ENCODE results near the gene HSBP1L1.

The HSBP1L1 gene

DNA sequence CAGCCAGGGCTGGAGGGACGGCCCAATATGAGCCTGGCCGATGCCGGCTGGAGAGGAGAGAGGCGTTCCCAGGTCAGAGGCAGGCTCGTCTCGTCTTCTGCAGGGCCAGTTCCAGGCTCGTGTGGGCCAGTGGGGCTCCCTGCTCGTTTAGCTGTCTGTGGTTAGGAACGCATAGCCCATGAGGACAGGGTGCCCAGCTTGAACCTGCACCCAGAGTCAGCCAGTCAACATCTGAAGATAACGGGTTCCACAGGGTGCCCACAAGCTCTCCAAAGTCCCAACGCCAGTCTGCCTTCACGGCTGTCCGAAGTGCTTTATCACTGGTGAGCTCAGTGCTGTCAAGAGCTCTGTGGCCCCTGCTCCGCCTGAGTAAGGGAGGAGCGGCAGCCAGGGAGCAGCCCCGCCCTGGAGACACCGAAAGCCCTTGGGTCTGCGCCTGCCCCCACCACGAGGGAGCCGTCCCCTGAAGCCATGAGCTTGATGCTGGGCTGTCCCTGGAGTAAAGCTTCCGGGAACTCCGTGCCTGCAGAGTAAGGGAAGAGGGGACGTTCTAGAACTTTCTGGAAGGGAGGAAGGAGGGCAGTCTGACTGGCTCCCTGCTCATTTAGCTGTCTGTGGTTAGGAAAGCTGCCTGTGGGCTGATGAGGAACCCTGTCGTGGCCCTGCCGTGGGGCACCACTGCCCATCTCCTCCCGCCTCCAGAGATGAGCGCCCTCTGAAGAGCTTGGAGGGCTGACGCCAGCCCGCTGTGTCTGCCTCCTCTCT, 2.7 kb upstream of the HSBP1L1 start:
- Histone ChIP-seq H3K9me3 (ENCODE audit: control insufficient read depth, low read length) (no peaks in the 10 kb centered on the region), H3K27me3 (replicated peaks; ENCODE audit: control insufficient read depth, insufficient read depth, low read length, poor library complexity, severe bottlenecking) (no peaks in the 10 kb centered on the region), H3K36me3 (ENCODE audit: control insufficient read depth, insufficient read depth, low read length) (no peaks in the 10 kb centered on the region), H3K4me1 (ENCODE audit: control insufficient read depth, insufficient read depth, low read length, poor library complexity, severe bottlenecking) (peaks cover 3% of the 10 kb centered on the region), H3K4me3 (ENCODE audit: insufficient read depth, low read depth, low read length, poor library complexity, severe bottlenecking) (no peak overlapping the region), H3K27ac (ENCODE audit: insufficient read depth, low read length, poor library complexity, severe bottlenecking) (no peak overlapping the region)
- no peak for DNase-seq

DNA sequence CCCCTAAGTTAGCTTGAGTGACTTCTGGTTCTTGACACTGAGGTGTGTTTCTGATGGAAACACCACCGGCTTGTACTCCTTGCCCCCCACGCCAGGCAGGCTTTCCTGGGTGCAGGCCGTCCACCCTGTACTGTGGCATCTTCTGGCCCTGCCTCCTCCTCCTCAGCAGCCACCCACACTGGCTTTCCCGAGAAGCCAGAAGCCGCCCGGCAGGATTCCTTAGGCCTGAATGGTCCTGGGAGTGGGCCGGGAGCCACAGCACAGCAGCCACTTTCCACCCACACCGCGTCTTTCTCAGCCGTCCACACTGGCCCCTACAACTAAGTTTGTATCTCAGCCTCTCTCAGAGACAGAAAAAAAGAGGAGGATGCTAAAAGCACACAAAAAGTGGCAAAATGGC, 2.1 kb upstream of the HSBP1L1 start:
- H3K4me3 ChIP-seq (ENCODE audit: insufficient read depth, low read depth, low read length, poor library complexity, severe bottlenecking), result no peak overlapping the region
- no peaks in the 10 kb centered on the region for H3K27me3 ChIP-seq (replicated peaks; ENCODE audit: control insufficient read depth, insufficient read depth, low read length, poor library complexity, severe bottlenecking)
- DNase-seq, result no peak
- H3K9me3 ChIP-seq (ENCODE audit: control insufficient read depth, low read length), result no peaks in the 10 kb centered on the region
- no peak overlapping the region for H3K27ac ChIP-seq (ENCODE audit: insufficient read depth, low read length, poor library complexity, severe bottlenecking)
- peaks cover 3% of the 10 kb centered on the region for H3K4me1 ChIP-seq (ENCODE audit: control insufficient read depth, insufficient read depth, low read length, poor library complexity, severe bottlenecking)
- H3K36me3 ChIP-seq (ENCODE audit: control insufficient read depth, insufficient read depth, low read length), result no peaks in the 10 kb centered on the region

DNA sequence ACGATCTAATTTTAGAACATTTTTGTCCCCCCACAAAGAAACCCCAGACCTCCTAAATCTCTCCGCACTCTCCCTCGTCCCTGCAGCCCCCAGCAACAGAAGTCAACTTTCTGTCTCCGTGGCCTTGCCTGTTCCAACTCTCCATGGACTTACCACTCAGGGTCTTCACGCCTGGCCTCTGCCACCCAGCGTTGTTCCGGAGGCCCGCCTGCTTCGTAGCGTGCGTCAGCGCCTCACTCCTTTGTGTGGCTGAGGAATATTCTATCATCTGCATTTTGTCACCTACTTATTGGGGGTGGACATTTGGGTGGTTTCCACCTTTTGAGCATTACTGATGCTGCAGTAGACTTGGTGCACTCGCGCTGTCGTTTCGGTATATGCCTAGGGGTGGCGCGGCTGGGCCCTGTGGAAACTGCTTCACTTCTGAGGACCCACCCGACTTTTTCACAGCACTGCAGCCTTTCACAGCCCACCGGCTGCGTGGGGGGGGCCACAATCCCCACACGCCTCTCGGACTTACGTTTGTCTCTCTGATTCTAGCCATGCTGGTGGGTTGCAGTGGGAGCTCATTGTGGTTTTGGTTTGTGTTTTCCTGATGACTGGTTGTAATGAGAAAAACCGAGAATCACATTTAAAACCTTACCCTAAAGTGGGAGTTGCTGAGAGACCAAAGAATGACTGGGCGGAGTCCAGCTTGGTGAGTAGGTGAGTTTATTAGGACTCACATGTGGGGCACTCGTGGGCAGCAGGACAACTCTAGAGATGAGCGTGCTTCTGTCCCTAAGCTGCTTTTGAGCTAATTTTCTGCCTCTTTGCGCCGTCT, 1.4 kb upstream of the HSBP1L1 start:
- Histone ChIP-seq H3K9me3 (ENCODE audit: control insufficient read depth, low read length) (no peaks in the 10 kb centered on the region), H3K4me1 (ENCODE audit: control insufficient read depth, insufficient read depth, low read length, poor library complexity, severe bottlenecking) (peaks cover 3% of the 10 kb centered on the region), H3K36me3 (ENCODE audit: control insufficient read depth, insufficient read depth, low read length) (no peaks in the 10 kb centered on the region), H3K27ac (ENCODE audit: insufficient read depth, low read length, poor library complexity, severe bottlenecking) (no peak overlapping the region), H3K27me3 (replicated peaks; ENCODE audit: control insufficient read depth, insufficient read depth, low read length, poor library complexity, severe bottlenecking) (no peaks in the 10 kb centered on the region), H3K4me3 (ENCODE audit: insufficient read depth, low read depth, low read length, poor library complexity, severe bottlenecking) (no peak overlapping the region)
- DNase-seq, result peak; percentile 38 to 46 (median 43)

DNA sequence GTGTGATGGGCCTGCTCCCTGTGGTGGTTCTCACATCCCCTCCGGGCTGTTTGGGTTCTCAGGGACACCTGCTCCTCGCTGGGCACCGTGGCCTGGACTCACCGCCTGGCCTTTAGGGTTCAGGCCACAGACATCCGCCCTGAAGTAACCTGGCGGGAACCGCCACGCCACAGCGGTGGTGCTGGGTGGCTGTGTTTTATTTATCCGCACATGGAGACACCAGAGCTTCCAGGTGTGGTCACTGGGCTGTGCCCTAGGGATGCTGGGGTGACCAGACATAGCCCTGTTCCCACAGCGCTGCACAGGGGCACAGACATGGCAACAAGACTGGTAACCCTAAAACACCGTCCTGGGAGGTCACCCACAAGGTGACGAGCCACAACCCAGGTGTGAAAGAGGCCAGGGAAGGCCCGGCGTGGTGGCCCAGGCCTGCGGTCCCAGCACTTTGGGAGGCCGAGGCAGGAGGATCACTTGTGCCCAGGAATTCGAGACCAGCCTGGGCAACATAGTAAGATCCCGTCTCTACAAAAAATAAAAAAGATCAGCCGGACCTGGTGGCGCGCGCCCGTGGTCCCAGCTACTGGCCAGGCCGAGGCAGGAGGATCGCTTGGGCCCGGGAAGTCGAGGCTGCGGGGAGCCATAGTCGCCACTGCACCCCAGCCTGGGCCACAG, 649 bp upstream of the HSBP1L1 start:
- Histone ChIP-seq H3K4me3 (ENCODE audit: insufficient read depth, low read depth, low read length, poor library complexity, severe bottlenecking) (peak overlapping the region; percentile 62), H3K27me3 (replicated peaks; ENCODE audit: control insufficient read depth, insufficient read depth, low read length, poor library complexity, severe bottlenecking) (no peaks in the 10 kb centered on the region), H3K9me3 (ENCODE audit: control insufficient read depth, low read length) (no peaks in the 10 kb centered on the region), H3K27ac (ENCODE audit: insufficient read depth, low read length, poor library complexity, severe bottlenecking) (peak overlapping the region; percentile 51), H3K4me1 (ENCODE audit: control insufficient read depth, insufficient read depth, low read length, poor library complexity, severe bottlenecking) (peaks cover 3% of the 10 kb centered on the region), H3K36me3 (ENCODE audit: control insufficient read depth, insufficient read depth, low read length) (no peaks in the 10 kb centered on the region)
- no peak for DNase-seq

DNA sequence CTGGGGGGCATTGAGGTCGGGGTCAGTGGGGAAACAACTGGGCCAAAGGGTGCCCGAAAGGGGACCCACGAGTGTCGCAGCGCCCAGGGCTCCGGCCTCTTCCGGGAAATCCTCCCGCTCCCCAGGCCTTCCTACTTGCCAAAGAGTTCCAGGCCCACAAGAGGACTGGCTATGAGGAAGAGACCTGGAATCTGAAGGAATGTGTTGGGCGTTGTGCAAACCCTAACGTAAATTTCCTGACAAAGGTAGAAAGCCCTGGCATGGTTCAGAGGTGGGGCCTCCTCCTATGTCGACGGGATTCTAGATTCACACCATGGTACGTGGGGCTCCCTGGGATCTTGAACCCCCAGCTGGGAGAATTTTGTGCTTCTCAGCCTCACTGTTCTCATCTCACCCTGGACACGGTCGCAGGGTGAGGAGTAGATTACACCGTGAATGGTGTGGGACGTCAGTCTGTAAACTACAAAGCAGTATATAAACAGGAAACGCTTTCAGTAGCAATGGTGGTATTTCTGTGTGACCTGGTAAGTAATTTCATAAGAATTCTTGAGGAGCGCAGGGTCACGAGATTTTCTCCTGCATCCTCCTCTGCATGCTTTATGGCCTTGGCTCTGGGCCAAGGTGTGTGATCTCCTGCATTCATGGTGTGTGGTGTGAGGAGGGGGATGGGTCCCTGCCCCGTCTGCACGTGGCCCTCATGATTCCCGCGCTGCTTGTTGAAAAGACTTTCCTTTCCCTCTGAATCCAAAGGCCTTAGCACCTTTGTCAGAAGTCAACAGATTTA, 868 bp downstream of the HSBP1L1 start:
- peaks cover 3% of the 10 kb centered on the region for H3K36me3 ChIP-seq (ENCODE audit: control insufficient read depth, insufficient read depth, low read length)
- no peaks in the 10 kb centered on the region for H3K9me3 ChIP-seq (ENCODE audit: control insufficient read depth, low read length)
- H3K4me3 ChIP-seq (ENCODE audit: insufficient read depth, low read depth, low read length, poor library complexity, severe bottlenecking), result peak overlapping the region; percentile 62
- peaks cover 3% of the 10 kb centered on the region for H3K4me1 ChIP-seq (ENCODE audit: control insufficient read depth, insufficient read depth, low read length, poor library complexity, severe bottlenecking)
- DNase-seq, result no peak
- peak overlapping the region; percentile 50 for H3K27ac ChIP-seq (ENCODE audit: insufficient read depth, low read length, poor library complexity, severe bottlenecking)
- H3K27me3 ChIP-seq (replicated peaks; ENCODE audit: control insufficient read depth, insufficient read depth, low read length, poor library complexity, severe bottlenecking), result no peaks in the 10 kb centered on the region

DNA sequence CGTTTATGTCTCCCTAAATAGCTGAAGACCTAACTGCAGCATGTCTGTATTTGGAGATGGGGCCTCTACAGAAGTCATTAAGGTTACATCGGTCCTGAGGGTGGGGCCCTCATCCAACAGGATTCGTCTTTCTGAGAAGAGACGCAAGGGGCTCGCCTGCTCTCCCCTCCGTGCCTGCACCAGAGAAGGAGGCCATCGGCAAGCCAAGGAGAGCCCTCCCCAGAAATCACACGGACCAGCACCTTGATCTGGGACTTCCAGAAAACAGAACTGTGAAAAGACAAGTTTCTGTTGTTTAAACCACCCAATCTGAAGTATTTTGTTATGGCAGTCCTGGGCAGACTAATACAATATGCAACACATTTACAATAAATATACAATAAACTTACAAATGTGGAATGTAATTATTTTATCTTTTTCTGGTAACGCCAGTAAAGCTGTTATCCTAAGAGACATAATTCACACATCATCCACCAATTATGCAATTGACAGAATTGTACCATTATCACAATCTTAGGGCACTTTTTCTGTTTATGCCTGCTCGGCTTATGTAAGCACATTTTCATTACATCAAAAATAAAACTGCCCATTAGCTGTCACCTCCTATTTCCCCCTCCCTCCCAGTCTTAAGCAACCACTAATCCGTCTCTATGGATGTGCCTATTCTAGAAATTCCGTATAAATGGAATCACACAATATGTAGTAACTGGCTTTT, 6.1 kb downstream of the HSBP1L1 start:
- Histone ChIP-seq H3K36me3 (ENCODE audit: control insufficient read depth, insufficient read depth, low read length) (peaks cover 43% of the 10 kb centered on the region), H3K27me3 (replicated peaks; ENCODE audit: control insufficient read depth, insufficient read depth, low read length, poor library complexity, severe bottlenecking) (no peaks in the 10 kb centered on the region), H3K4me1 (ENCODE audit: control insufficient read depth, insufficient read depth, low read length, poor library complexity, severe bottlenecking) (no peaks in the 10 kb centered on the region), H3K9me3 (ENCODE audit: control insufficient read depth, low read length) (no peaks in the 10 kb centered on the region), H3K4me3 (ENCODE audit: insufficient read depth, low read depth, low read length, poor library complexity, severe bottlenecking) (no peak overlapping the region), H3K27ac (ENCODE audit: insufficient read depth, low read length, poor library complexity, severe bottlenecking) (no peak overlapping the region)
- DNase-seq, result no peak

DNA sequence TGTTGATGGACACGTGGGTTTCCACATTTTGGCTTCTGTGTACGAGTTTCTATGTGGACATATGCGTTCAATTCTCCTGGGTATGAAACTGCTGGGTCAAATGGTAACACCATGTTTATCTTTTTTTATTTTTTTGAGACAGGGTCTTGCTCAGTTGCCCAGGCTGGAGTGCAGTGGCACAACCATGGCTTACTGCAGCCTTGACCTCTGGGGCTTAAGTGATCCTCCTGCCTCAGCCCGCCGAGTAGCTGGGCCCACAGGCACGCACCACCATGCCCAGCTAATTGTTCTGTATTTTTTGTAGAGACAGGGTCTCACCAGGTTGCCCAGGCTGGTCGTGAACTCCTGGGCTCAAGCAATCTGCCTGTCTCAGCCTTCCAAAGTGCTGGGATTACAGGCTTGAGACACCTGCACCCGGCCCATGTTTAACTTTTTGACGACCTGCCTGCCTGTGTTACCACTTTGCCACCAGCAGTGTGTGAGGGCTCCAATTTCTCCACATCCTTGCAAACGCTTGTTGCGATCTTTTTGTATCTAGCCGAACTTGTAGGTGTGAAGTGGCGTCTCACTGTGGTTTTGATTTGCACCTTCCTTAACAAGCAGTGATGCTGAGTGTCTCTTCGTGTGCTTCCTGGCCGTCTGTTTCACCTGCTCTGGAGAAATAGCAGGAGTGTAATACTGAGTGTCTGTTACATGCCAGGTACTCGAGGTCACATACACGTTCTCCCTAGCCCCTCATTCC, 6.9 kb downstream of the HSBP1L1 start:
- Histone ChIP-seq H3K36me3 (ENCODE audit: control insufficient read depth, insufficient read depth, low read length) (peaks cover 47% of the 10 kb centered on the region), H3K4me1 (ENCODE audit: control insufficient read depth, insufficient read depth, low read length, poor library complexity, severe bottlenecking) (no peaks in the 10 kb centered on the region), H3K27ac (ENCODE audit: insufficient read depth, low read length, poor library complexity, severe bottlenecking) (no peak overlapping the region)

DNA sequence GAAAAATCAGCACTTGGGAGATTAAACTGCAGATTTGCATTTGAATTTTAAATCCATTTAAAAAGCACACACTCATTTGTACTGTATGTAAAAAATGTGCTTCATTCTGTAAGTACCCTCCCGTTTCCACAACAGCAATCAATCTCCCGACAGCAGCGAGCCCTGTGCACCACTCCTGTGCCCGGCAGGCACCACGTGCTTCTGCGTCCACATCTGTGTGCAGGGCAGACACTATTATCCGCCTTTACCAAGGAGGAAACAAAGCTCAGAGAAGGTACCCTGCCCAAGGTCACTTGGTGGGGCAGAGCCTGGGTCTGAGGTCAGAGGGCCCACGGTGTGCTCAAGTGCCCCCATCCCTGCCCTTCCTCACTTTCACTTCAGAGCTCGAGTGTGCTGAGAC, 7.5 kb downstream of the HSBP1L1 start:
- peaks cover 50% of the 10 kb centered on the region for H3K36me3 ChIP-seq (ENCODE audit: control insufficient read depth, insufficient read depth, low read length)

More for the DNA sequence above, 6.9 kb downstream of the HSBP1L1 start:
- Histone ChIP-seq H3K4me3 (ENCODE audit: insufficient read depth, low read depth, low read length, poor library complexity, severe bottlenecking) (no peak overlapping the region), H3K9me3 (ENCODE audit: control insufficient read depth, low read length) (no peaks in the 10 kb centered on the region), H3K27me3 (replicated peaks; ENCODE audit: control insufficient read depth, insufficient read depth, low read length, poor library complexity, severe bottlenecking) (no peaks in the 10 kb centered on the region)
- no peak for DNase-seq

DNA sequence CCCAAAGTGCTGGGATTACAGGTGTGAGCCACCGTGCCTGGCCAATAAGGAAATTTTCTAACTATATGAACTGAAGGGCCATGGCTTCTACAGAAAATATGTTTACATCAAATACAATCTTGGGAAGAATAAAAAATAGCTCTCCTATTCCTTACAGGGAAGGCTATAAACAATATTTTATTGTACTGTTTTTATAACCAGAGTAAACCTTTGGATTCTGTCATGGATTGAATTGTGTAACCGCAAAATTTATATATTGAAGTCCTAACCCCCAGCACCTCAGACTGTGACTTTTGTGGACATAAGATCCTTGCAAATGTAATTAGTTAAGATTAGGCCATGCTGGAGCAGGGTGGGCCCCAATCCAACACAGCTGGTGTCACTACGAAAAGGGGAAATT, 8.3 kb downstream of the HSBP1L1 start:
- DNase-seq, result no peak
- H3K4me3 ChIP-seq (ENCODE audit: insufficient read depth, low read depth, low read length, poor library complexity, severe bottlenecking), result no peak overlapping the region
- peaks cover 50% of the 10 kb centered on the region for H3K36me3 ChIP-seq (ENCODE audit: control insufficient read depth, insufficient read depth, low read length)

More for the DNA sequence above, 7.5 kb downstream of the HSBP1L1 start:
- no peaks in the 10 kb centered on the region for H3K4me1 ChIP-seq (ENCODE audit: control insufficient read depth, insufficient read depth, low read length, poor library complexity, severe bottlenecking)
- DNase-seq, result no peak
- H3K27ac ChIP-seq (ENCODE audit: insufficient read depth, low read length, poor library complexity, severe bottlenecking), result no peak overlapping the region
- H3K4me3 ChIP-seq (ENCODE audit: insufficient read depth, low read depth, low read length, poor library complexity, severe bottlenecking), result no peak overlapping the region
- no peaks in the 10 kb centered on the region for H3K27me3 ChIP-seq (replicated peaks; ENCODE audit: control insufficient read depth, insufficient read depth, low read length, poor library complexity, severe bottlenecking)
- H3K9me3 ChIP-seq (ENCODE audit: control insufficient read depth, low read length), result no peaks in the 10 kb centered on the region

More for the DNA sequence above, 8.3 kb downstream of the HSBP1L1 start:
- Histone ChIP-seq H3K9me3 (ENCODE audit: control insufficient read depth, low read length) (no peaks in the 10 kb centered on the region), H3K27ac (ENCODE audit: insufficient read depth, low read length, poor library complexity, severe bottlenecking) (no peak overlapping the region), H3K4me1 (ENCODE audit: control insufficient read depth, insufficient read depth, low read length, poor library complexity, severe bottlenecking) (no peaks in the 10 kb centered on the region), H3K27me3 (replicated peaks; ENCODE audit: control insufficient read depth, insufficient read depth, low read length, poor library complexity, severe bottlenecking) (no peaks in the 10 kb centered on the region)
